Left lung (tissue), 10 donors: Measurements from ENCODE around the gene COX4I1. TPM values are rescaled to one million over a fixed set of nuclear protein-coding genes. Genes with fewer than 3 reads are reported as not detected.
A peak's percentile ranks its signal among the peaks of the same experiment; 100 is the strongest.

Source experiments
- ATAC-seq: fragments of 200-7000 bp; cut with Tn5 transposase; one replicate; pipeline ENCODE4 v1.9.1; 2020; ENCODE audit warnings: moderate library complexity
- DNase-seq, 4 donors: peaks; one replicate each; pipeline ENCODE4 v3.0.0-alpha.2; 2013 to 2020
- H3K27ac ChIP-seq, 2 donors: fragments of 200-600 bp; sonication (generic) in 1 of 2; one replicate each; pipeline versions ENCODE4 v1.5.0 to v1.8.0; 2020 to 2021
- H3K27me3 ChIP-seq, 2 donors: fragments of 200-600 bp; sonication (generic) in 1 of 2; one replicate each; pipeline versions ENCODE4 v1.5.0 to v1.8.0; 2020 to 2021
- H3K36me3 ChIP-seq, 2 donors: fragments of 200-600 bp; sonication (generic) in 1 of 2; one replicate each; pipeline versions ENCODE4 v1.5.0 to v1.8.0; 2020 to 2021
- H3K4me1 ChIP-seq, 2 donors: fragments of 200-600 bp; one replicate each; pipeline ENCODE4 v1.8.0; 2021
- H3K4me3 ChIP-seq, 2 donors: fragments of 200-600 bp; sonication (generic) in 1 of 2; one replicate each; pipeline versions ENCODE4 v1.5.0 to v1.8.0; 2020 to 2021; ENCODE audit warnings: mild to moderate bottlenecking in 1 of 2
- H3K9me3 ChIP-seq, 2 donors: fragments of 200-600 bp; sonication (generic) in 1 of 2; one replicate each; pipeline versions ENCODE4 v1.5.0 to v1.8.0; 2020 to 2021
- CTCF ChIP-seq, 2 donors: fragments of 200-600 bp; sonication (generic) in 1 of 2; IDR thresholded peaks; one replicate each; pipeline versions ENCODE4 v1.5.0 to v1.8.0; 2021; ENCODE audit warnings: antibody characterized with exemption in 2 of 2
- intact Hi-C, 2 donors: fragments of 100-400 bp; cut with DNase I; formaldehyde crosslinking; loops; one replicate each; pipeline versions ENCODE4 v1.11.2 to v1.14.2; 2022
- polyA plus RNA-seq, 6 donors: library from polyadenylated mRNA; unstranded; fragments of 120-200 nt; gene quantifications; one replicate each; pipeline ENCODE4 v1.2.1, GENCODE V29; 2013; ENCODE audit not compliant: insufficient read length in 6 of 6
- total RNA-seq, 2 donors: library from RNA; stranded (reverse); fragmentation: NEBNext Ultra II Directional; extraction: Animal tissue kit (Norgen Biotek cat#: 25700); gene quantifications; one replicate each; pipeline ENCODE4 v1.2.1, GENCODE V29; 2021
- donor health status: DM: no; HTN: yes; CAD: no.
- donor health status: DM: no; HTN: no; CAD: no.

COX4I1 gene
- total and polyA plus RNA-seq, 8 donors = 272 to 418 (median 314) TPM

- H3K9me3 ChIP-seq = no peaks in the 10 kb centered on the region
- H3K27me3 ChIP-seq = peaks cover 0 to 40% of the 10 kb centered on the region in 2 donors
- no peak overlapping the region for H3K4me3 ChIP-seq
- peak overlapping the region in 1 of 2 donors; percentile 23 for H3K27ac ChIP-seq
- ATAC-seq (peak; percentile 27), DNase-seq (peak in 1 of 4 donors; percentile 50)
- H3K4me1 ChIP-seq = peaks cover 0 to 11% of the 10 kb centered on the region in 2 donors
- H3K36me3 ChIP-seq = no peaks in the 10 kb centered on the region
- intact Hi-C loops = loop anchor here in 1 of 2 donors (10.0 kb wide), 1 partner anchor 696 kb away; no protein-coding TSS in a partner anchor
- no peak for TF ChIP-seq CTCF (IDR thresholded peaks at IDR 0.05)
Observed at GRCh38 chr16:85829171-85829719, 29.8 kb downstream of the COX4I1 start.

DNA sequence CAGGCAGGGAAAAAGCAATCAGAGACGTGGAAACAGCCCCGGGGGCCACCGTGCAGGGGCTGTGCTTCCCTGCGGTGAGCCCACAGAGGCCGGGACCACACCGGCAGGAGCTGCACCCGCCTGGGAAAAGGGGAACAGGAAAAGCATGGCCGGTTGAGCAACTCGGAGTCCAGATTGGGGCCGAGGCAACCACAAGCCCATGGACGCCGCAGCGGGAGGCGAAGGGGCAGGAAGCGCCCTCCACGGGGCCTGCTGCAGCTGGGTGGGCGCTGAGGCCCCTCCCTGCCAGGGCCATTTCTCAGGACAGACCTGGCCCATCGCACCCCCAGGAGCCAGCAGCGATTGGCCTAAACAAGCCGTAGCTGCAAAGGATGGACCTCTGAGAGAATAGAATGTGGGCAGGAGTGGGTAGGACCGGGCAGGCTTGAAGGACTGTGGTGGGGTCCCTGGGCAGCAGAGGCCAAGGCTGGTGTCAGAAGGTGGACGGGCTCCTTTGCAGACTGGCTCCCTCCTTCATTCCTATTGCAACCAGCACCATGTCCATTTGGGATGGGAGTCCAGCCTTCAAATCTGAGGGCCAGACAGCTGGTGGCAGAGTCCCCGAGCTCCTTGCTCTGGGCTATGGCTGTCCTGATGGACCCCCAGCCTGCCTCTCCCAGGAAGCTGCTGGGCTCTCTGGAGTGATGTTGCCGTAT lies 30.4 kb downstream of the COX4I1 start:
- Histone ChIP-seq H3K27ac (peak overlapping the region in 1 of 2 donors; percentile 23), H3K4me1 (peaks cover 0 to 11% of the 10 kb centered on the region in 2 donors), H3K4me3 (no peak overlapping the region), H3K27me3 (peaks cover 0 to 41% of the 10 kb centered on the region in 2 donors), H3K9me3 (no peaks in the 10 kb centered on the region), H3K36me3 (no peaks in the 10 kb centered on the region)
- peak in 2 of 4 donors; percentile 76 to 85 for DNase-seq
- intact Hi-C loops = loop anchor here in 1 of 2 donors (10.0 kb wide), 1 partner anchor 695 kb away; no protein-coding TSS in a partner anchor
- ATAC-seq = peak; percentile 69
- no peak for TF ChIP-seq CTCF (IDR thresholded peaks at IDR 0.05)

GRCh38 chr16:85830821-85831220 lies 31.3 kb downstream of the COX4I1 start:
- Histone ChIP-seq H3K27ac (no peak overlapping the region), H3K4me3 (no peak overlapping the region), H3K9me3 (no peaks in the 10 kb centered on the region), H3K27me3 (peaks cover 0 to 50% of the 10 kb centered on the region in 2 donors), H3K36me3 (no peaks in the 10 kb centered on the region), H3K4me1 (peaks cover 0 to 11% of the 10 kb centered on the region in 2 donors)
- no peak for TF ChIP-seq CTCF (IDR thresholded peaks at IDR 0.05)
- intact Hi-C loops = no loop called here
- DNase-seq (no peak), ATAC-seq (no peak)

DNA sequence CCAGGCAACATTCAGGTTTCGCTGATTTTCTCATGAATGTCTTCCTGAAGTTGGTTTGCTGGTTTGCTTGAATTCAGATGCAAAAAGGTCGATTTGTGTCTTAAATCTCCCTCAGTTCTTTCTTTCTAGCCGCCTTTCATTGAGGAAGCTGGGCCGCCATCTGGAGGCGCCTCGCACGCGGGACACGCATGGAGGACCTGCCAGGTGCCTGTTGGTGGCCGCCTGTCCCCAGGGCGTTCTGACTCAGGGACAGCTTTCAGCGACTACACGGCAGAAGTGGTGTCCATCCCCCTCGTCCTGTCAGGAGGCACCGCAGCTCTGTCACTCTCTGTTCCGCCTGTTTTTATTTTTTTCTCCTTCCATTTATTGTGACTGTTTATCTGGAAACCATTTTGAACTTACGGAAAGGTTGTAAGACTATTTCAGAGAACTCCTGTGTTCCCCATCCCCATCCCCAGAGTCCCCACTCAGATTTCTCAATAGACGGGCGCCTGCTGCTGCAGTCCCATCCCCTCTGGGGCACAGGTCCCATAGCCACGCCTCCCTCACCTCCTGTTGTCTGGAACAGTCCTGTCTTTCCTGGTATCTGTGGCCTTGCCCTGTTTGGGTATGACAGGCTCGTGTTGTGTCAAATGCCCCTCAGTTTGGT lies 33.2 kb downstream of the COX4I1 start:
- DNase-seq (no peak), ATAC-seq (no peak)
- Histone ChIP-seq H3K4me3 (no peak overlapping the region), H3K4me1 (peaks cover 0 to 11% of the 10 kb centered on the region in 2 donors), H3K9me3 (no peaks in the 10 kb centered on the region), H3K36me3 (no peaks in the 10 kb centered on the region), H3K27me3 (peaks cover 0 to 65% of the 10 kb centered on the region in 2 donors), H3K27ac (no peak overlapping the region)
- intact Hi-C loops = no loop called here
- TF ChIP-seq CTCF (IDR thresholded peaks at IDR 0.05) = no peak
